H1 (cell line): Measurements from ENCODE around the gene ZNF598.

Experiments
- BCL11A ChIP-seq, 2 experiments: IDR thresholded peaks; one replicate each; pipeline ENCODE4 v1.6.1; 2011; ENCODE audit warnings: low read depth in 2 of 2, low read length in 2 of 2, mild to moderate bottlenecking in 2 of 2
- CHD2 ChIP-seq: IDR thresholded peaks from 2 replicates; pipeline ENCODE4 v1.6.1; 2012; ENCODE audit warnings: low read length, improper control_type of control experiment
- POLR2AphosphoS5 ChIP-seq: IDR thresholded peaks from 2 replicates; pipeline ENCODE4 v1.6.1; 2011; ENCODE audit warnings: low read depth, low read length
- TF ChIP-seq, protein P1 (sequence below), 3 experiments: IDR thresholded peaks; 1 replicate in 2 of 3; 2 replicates in 1 of 3; pipeline versions ENCODE4 v1.5.1 to v1.6.1; 2011; ENCODE audit warnings: low read length in 3 of 3, mild to moderate bottlenecking in 3 of 3, inconsistent platforms in 2 of 3, low read depth in 1 of 3, moderate library complexity in 1 of 3; ENCODE audit not compliant: insufficient read depth in 1 of 3; ENCODE audit errors: control extremely low read depth in 1 of 3

DNA sequence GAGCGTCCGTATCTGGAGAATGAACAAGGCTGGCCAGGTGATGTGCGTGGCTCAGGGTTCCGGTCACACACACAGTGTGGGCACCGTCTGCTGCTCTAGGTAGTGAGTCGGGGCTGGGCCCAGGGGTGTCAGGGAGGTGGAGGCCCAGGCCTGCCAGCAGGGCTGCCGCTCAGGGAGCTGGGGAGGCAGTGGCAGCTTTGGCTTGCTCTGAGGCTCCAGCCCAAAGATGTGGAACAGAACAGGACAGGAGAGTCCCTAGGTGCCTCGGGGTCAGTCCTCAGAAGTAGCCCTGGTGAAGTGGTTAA is 33.5 kb downstream of the ZNF598 start:
- TF ChIP-seq BCL11A (IDR thresholded peaks at IDR 0.05; ENCODE audit: low read depth in 2 of 2, low read length in 2 of 2) (no peak), POLR2AphosphoS5 (no peak), CHD2 (no peak)
- TF ChIP-seq, protein P1, sequence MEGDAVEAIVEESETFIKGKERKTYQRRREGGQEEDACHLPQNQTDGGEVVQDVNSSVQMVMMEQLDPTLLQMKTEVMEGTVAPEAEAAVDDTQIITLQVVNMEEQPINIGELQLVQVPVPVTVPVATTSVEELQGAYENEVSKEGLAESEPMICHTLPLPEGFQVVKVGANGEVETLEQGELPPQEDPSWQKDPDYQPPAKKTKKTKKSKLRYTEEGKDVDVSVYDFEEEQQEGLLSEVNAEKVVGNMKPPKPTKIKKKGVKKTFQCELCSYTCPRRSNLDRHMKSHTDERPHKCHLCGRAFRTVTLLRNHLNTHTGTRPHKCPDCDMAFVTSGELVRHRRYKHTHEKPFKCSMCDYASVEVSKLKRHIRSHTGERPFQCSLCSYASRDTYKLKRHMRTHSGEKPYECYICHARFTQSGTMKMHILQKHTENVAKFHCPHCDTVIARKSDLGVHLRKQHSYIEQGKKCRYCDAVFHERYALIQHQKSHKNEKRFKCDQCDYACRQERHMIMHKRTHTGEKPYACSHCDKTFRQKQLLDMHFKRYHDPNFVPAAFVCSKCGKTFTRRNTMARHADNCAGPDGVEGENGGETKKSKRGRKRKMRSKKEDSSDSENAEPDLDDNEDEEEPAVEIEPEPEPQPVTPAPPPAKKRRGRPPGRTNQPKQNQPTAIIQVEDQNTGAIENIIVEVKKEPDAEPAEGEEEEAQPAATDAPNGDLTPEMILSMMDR (IDR thresholded peaks at IDR 0.05; ENCODE audit: control extremely low read depth in 1 of 3, insufficient read depth in 1 of 3, low read depth in 1 of 3, low read length in 3 of 3), result no peak
